ENCODE results near the gene AMMECR1.
"Not testable (repeated sequence)": the region's sequence is repeated elsewhere in the genome, so short reads cannot be mapped to it uniquely, and the experiment has no call there.

AMMECR1 gene

GRCh38 chrX:110341189-110342035 is 23.5 kb upstream of the AMMECR1 start:
- H3K27ac ChIP-seq = no peak overlapping the region
- no peak for TF ChIP-seq CTCF (IDR thresholded peaks at IDR 0.05)
- no peak overlapping the region for H3K4me3 ChIP-seq
- no peaks in the 10 kb centered on the region for H3K4me1 ChIP-seq
- no peaks in the 10 kb centered on the region for H3K27me3 ChIP-seq
- DNase-seq = no peak
- intact Hi-C loops (cut with DNase I; ENCODE audit: low total_unique reads) = no loop called here
- no peaks in the 10 kb centered on the region for H3K36me3 ChIP-seq
- H3K9me3 ChIP-seq = no peaks in the 10 kb centered on the region

GRCh38 chrX:110338935-110339334 is 21.1 kb upstream of the AMMECR1 start:
- TF ChIP-seq CTCF (IDR thresholded peaks at IDR 0.05) = no peak
- intact Hi-C loops (cut with DNase I; ENCODE audit: low total_unique reads) = no loop called here
- H3K4me3 ChIP-seq = no peak overlapping the region
- no peak for DNase-seq
- no peaks in the 10 kb centered on the region for H3K4me1 ChIP-seq
- H3K36me3 ChIP-seq = no peaks in the 10 kb centered on the region
- no peak overlapping the region for H3K27ac ChIP-seq
- H3K27me3 ChIP-seq = no peaks in the 10 kb centered on the region
- H3K9me3 ChIP-seq = no peaks in the 10 kb centered on the region

- H3K36me3 ChIP-seq; H3K4me1 ChIP-seq; H3K4me3 ChIP-seq; H3K9me3 ChIP-seq; H3K27me3 ChIP-seq; intact Hi-C loops (cut with DNase I; ENCODE audit: low total_unique reads); H3K27ac ChIP-seq; DNase-seq: not testable (repeated sequence)
These were observed 15.6 kb upstream of the AMMECR1 start for GRCh38 chrX:110333458-110333857.

GRCh38 chrX:110331444-110332030 is 13.7 kb upstream of the AMMECR1 start:
- Histone ChIP-seq H3K4me1 (no peaks in the 10 kb centered on the region), H3K36me3 (no peaks in the 10 kb centered on the region), H3K27me3 (no peaks in the 10 kb centered on the region), H3K27ac (no peak overlapping the region), H3K4me3 (no peak overlapping the region), H3K9me3 (no peaks in the 10 kb centered on the region)
- intact Hi-C loops (cut with DNase I; ENCODE audit: low total_unique reads) = no loop called here
- DNase-seq = no peak
- no peak for TF ChIP-seq CTCF (IDR thresholded peaks at IDR 0.05)

GRCh38 chrX:110328613-110329012 is 10.7 kb upstream of the AMMECR1 start:
- H3K9me3 ChIP-seq; DNase-seq; H3K27me3 ChIP-seq; intact Hi-C loops (cut with DNase I; ENCODE audit: low total_unique reads); H3K4me1 ChIP-seq; H3K4me3 ChIP-seq; H3K36me3 ChIP-seq; H3K27ac ChIP-seq: not testable (repeated sequence)

GRCh38 chrX:110327336-110327735 is 9.5 kb upstream of the AMMECR1 start:
- H3K4me1 ChIP-seq = no peaks in the 10 kb centered on the region
- no peak overlapping the region for H3K4me3 ChIP-seq
- H3K27me3 ChIP-seq = no peaks in the 10 kb centered on the region
- H3K36me3 ChIP-seq = no peaks in the 10 kb centered on the region
- TF ChIP-seq CTCF (IDR thresholded peaks at IDR 0.05) = no peak
- H3K9me3 ChIP-seq = peaks cover 0 to 6% (median 0%) of the 10 kb centered on the region in 3 donors
- H3K27ac ChIP-seq = no peak overlapping the region
- DNase-seq = no peak
- intact Hi-C loops (cut with DNase I; ENCODE audit: low total_unique reads) = no loop called here

All from tibial artery (tissue), 4 donors.